ENCODE results near the gene IFI6. TPM values are rescaled to one million over a fixed set of nuclear protein-coding genes. Genes with fewer than 3 reads are reported as not detected.
A peak's percentile ranks its signal among the peaks of the same experiment; 100 is the strongest.
"Not testable (repeated sequence)": the region's sequence is repeated elsewhere in the genome, so short reads cannot be mapped to it uniquely, and the experiment has no call there.

Gene IFI6
- total RNA-seq, 2 experiments from 2014 or later: 76.4 TPM

DNA sequence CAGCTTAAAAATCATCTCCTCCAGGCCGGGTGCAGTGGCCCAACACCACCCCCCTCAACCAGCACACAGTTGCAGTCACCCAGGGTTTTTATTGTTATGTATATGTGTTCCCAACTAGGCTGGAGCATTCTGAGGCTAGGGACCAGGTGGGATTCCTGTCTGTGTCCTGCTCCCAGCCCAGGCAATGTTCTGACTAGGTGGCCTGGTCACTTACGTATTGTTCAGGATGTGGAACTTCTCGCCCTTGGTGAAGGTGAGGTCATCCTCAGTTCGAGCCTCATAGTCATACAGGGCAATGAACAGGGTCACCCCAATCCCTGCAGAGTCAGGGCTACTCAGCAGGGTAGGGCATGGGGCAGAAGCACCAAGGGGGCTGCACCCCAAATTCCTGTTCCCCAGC lies 49.2 kb downstream of the IFI6 start:
- ChIA-PET CTCF (no interaction called here), POLR2A (no interaction called here)
- intact Hi-C loops (cut with micrococcal nuclease): no loop called here

DNA sequence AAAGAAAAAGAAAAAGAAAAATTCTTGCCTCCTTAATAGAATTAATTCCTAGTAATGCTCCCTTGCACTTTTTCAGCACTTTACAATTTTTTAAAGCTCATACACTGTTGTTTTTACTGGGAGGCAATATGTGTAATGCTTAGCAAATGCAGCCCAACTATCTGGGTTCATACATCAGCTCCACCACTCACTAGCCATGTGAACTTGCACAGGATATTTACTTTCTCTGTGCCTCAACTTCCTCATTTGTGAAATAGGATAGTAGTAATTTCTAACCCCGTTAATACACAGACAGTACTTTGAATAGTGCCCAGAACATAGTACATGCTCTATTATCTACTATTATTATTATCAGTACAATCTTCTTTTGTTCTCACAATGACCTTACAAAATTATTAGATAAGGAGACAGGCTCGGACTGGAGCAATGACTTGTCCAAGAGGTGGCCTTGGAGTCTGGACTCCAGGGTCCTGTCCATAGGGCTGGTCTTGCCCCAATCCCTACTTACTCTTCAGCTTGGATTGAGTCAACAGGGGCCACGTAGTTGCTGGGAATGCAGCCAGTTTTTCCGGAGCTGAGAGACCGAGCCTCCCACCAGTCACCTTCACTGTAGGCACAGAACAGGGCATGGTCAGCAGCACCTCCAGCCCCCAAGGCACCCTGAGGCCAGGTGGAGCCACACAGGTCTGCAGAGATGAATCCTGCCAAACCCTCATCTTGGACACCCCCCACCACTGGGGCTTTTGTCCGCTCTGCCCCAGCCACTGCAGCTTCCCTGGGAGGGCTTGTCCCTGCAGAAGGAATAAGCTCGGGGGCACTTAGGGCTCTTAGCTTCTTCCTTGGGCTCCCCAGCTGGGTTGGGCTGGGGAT lies 50.7 kb downstream of the IFI6 start:
- Mint-ChIP-seq H3K4me3 (no peak overlapping the region), H3K36me3 (no peaks in the 10 kb centered on the region), H3K27ac (no peak overlapping the region), H3K27me3 (no peaks in the 10 kb centered on the region), H3K9me3 (no peaks in the 10 kb centered on the region), H3K4me1 (ENCODE audit: low read depth) (peaks cover 28% of the 10 kb centered on the region)
- ChIA-PET CTCF (interaction anchor here (0.7 to 1.0 kb wide), 3 partner anchors 11 to 234 kb away, joined by 3 to 5 read pairs (median 3); no protein-coding TSS in a partner anchor), POLR2A (no interaction called here)
- intact Hi-C loops (cut with micrococcal nuclease): no loop called here
- no peak for DNase-seq

More for the DNA sequence above, 49.2 kb downstream of the IFI6 start:
- Mint-ChIP-seq H3K4me3 (no peak overlapping the region), H3K36me3 (no peaks in the 10 kb centered on the region), H3K9me3 (no peaks in the 10 kb centered on the region), H3K4me1 (ENCODE audit: low read depth) (peaks cover 16% of the 10 kb centered on the region), H3K27me3 (no peaks in the 10 kb centered on the region), H3K27ac (no peak overlapping the region)
- DNase-seq: no peak

DNA sequence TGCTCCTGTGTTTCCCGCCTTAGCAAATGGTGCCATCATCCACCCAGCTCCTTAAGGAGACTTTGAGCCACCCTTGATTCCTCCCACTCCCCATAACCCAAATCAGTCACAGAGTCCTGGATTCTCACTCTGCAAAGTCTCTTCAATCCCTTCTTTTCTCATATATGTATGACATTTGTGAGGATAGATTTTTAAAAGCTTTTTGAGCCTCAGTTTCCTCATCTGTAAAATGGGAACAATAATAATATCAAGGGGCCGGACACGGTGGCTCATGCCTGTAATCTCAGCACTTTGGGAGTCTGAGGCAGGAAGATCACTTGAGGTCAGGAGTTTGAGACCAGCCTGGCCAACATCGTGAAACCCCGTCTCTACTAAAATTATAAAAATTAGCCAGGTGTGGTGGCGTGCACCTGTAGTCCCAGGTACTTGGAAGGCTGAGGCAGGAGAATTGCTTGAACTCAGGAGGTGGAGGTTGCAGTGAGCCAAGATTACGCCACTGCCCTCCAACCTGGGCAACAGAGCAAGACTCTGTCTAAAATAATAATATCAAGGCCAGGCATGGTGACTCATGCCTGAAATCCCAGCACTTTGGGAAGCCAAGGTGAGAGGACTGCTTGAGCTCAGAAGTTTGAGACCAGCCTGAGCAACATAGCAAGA lies 52.1 kb downstream of the IFI6 start:
- intact Hi-C loops (cut with micrococcal nuclease): not testable (repeated sequence)
- H3K4me1 Mint-ChIP-seq (ENCODE audit: low read depth): peaks cover 32% of the 10 kb centered on the region
- POLR2A ChIA-PET: interaction anchor here (0.6 to 1.1 kb wide), 2 partner anchors 43 to 276 kb away, joined by 3 read pairs; no protein-coding TSS in a partner anchor

DNA sequence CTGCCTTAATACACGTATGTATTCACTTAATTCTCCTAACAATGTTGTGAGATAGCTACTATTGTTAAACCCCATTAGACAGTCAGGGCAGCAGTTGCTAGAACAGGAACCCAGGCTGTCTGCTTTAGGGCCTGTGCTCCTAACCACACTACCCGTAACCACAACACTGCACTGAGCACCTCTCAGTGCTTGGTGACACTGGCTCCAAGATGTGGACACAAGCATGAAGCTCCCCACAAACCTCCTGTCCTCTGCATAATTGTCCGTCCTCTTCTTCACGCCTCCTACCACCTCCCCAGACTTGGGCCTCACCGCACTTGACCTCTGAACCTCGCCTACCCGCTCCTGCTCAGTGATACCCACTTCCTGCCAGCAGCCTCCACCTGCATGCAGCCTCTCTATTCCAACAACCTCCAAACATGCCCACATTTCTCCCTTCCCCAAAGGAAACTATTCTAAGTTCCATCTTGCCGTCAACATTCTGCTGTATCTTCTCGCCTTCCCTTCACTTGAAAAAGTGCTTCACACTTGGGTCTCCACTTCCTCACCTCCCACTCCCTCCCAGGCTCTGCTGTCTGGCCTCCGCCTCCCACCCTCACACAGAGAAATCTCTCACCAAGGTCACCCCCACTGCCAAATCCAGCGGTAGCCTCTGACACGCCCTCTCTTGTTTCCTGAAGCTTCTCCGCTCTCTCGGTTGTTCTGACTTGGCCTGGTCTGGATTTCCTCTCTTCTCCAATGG lies 53.5 kb downstream of the IFI6 start:
- H3K4me3 Mint-ChIP-seq: no peak overlapping the region
- POLR2A ChIA-PET: interaction anchor here (0.9 to 1.4 kb wide), 2 partner anchors 11 to 45 kb away, joined by 3 to 4 read pairs; no protein-coding TSS in a partner anchor

More for the DNA sequence above, 52.1 kb downstream of the IFI6 start:
- H3K9me3 Mint-ChIP-seq, H3K27me3 Mint-ChIP-seq, H3K27ac Mint-ChIP-seq, H3K36me3 Mint-ChIP-seq, DNase-seq, H3K4me3 Mint-ChIP-seq: not testable (repeated sequence)
- CTCF ChIA-PET: interaction anchor here (1.0 to 4.6 kb wide), 3 partner anchors 12 to 287 kb away, joined by 3 to 34 read pairs (median 21); no protein-coding TSS in a partner anchor

DNA sequence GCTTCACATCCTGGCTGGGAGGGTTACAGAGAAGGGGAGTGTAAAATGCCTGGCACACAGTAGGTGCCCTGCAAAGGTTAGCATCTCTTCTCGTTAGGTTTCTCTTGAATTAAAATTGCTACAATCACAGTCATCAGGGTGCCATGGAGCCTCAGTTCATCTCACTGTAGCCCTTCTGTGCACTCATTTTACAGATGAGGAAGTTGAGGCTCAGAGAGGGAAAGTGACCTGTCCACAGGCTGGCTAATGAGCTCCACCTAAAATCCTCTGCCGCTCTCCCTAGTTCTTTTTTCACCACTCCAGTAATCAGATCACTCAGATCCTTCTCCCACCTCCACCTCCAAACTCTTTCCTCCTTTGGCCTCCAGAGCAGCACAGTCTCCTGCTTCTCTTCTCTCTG lies 54.6 kb downstream of the IFI6 start:
- no peaks in the 10 kb centered on the region for H3K36me3 Mint-ChIP-seq
- H3K4me1 Mint-ChIP-seq (ENCODE audit: low read depth): peaks cover 37% of the 10 kb centered on the region
- POLR2A ChIA-PET: interaction anchor here (0.9 to 1.4 kb wide), 2 partner anchors 12 to 46 kb away, joined by 3 to 4 read pairs; no protein-coding TSS in a partner anchor
- no peak for DNase-seq
- no peak overlapping the region for H3K4me3 Mint-ChIP-seq
- peak overlapping the region; percentile 69 for H3K27ac Mint-ChIP-seq
- intact Hi-C loops (cut with micrococcal nuclease): no loop called here
- no peaks in the 10 kb centered on the region for H3K27me3 Mint-ChIP-seq
- no peaks in the 10 kb centered on the region for H3K9me3 Mint-ChIP-seq
- CTCF ChIA-PET: interaction anchor here (0.9 to 4.6 kb wide), 5 partner anchors 10 to 52 kb away, joined by 3 to 34 read pairs (median 4); no protein-coding TSS in a partner anchor

More for the DNA sequence above, 53.5 kb downstream of the IFI6 start:
- intact Hi-C loops (cut with micrococcal nuclease): no loop called here
- Mint-ChIP-seq H3K36me3 (no peaks in the 10 kb centered on the region), H3K9me3 (no peaks in the 10 kb centered on the region), H3K27ac (peak overlapping the region; percentile 77), H3K4me1 (ENCODE audit: low read depth) (peaks cover 42% of the 10 kb centered on the region), H3K27me3 (no peaks in the 10 kb centered on the region)
- CTCF ChIA-PET: interaction anchor here (1.3 to 4.6 kb wide), 3 partner anchors 11 to 44 kb away, joined by 3 to 34 read pairs (median 21); no protein-coding TSS in a partner anchor
- DNase-seq: peak; percentile 59

DNA sequence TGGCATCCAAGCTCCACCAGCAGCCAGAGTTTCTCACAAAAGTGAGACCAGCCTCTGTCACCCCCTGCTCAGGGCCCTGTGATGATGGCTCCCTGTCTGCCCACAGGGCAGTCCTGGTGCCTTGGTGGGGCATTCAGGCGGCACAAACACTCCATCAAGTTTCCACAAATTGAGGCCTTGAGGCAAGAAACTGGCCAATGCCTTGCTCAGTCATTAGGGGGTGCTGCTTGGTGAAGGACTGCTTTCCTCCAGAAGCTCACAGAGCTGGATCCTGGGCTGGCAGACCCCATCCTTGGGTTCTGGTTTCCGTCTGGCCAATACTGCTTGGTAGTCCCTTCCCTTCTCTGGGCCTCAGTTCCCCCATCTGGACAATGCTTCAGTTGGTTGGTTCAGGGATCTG lies 55.6 kb downstream of the IFI6 start:
- POLR2A ChIA-PET: no interaction called here
- Mint-ChIP-seq H3K4me1 (ENCODE audit: low read depth) (peaks cover 37% of the 10 kb centered on the region), H3K9me3 (no peaks in the 10 kb centered on the region), H3K4me3 (no peak overlapping the region), H3K27me3 (no peaks in the 10 kb centered on the region), H3K36me3 (no peaks in the 10 kb centered on the region), H3K27ac (no peak overlapping the region)
- CTCF ChIA-PET: interaction anchor here (0.8 to 4.6 kb wide), 6 partner anchors 9 to 60 kb away, joined by 3 to 34 read pairs (median 4); no protein-coding TSS in a partner anchor
- intact Hi-C loops (cut with micrococcal nuclease): no loop called here
- no peak for DNase-seq

Other genes with a start within 250 kb of the IFI6 start
- 100 to 1,000 TPM; 109 to 110 TPM for gene WASF2, start 182.0 kb downstream of the IFI6 start, total RNA-seq
- 10 to 100 TPM in 1 of 2 experiments, 1 to 10 TPM in 1; 8.3 to 12.1 TPM for gene AHDC1, start 68.0 kb downstream of the IFI6 start, total RNA-seq
- gene FGR, start 37.0 kb downstream of the IFI6 start, total RNA-seq: under 1 TPM; 0.24 to 0.27 TPM
- 10 to 100 TPM in 1 of 2 experiments, 1 to 10 TPM in 1; 8.1 to 11.8 TPM for gene FAM76A, start 53.8 kb upstream of the IFI6 start, total RNA-seq
- gene STX12, start 101.0 kb upstream of the IFI6 start, total RNA-seq: 10 to 100 TPM; 31.8 to 32.0 TPM
- 10 to 100 TPM; 42.9 to 43.8 TPM for gene PPP1R8, start 158.6 kb upstream of the IFI6 start, total RNA-seq
- 10 to 100 TPM; 27.4 to 29.3 TPM for gene THEMIS2, start 200.4 kb upstream of the IFI6 start, total RNA-seq
- gene RPA2, start 242.4 kb upstream of the IFI6 start, total RNA-seq: 10 to 100 TPM; 90.2 to 94.8 TPM